Measurements from ENCODE around the gene REXO1.
A peak's percentile ranks its signal among the peaks of the same experiment; 100 is the strongest.

The REXO1 gene

GRCh38 chr19:1847684-1848398 is 442 bp downstream of the REXO1 start:
- DNase-seq, result no peak

GRCh38 chr19:1847348-1847683 is 967 bp downstream of the REXO1 start:
- no peak for DNase-seq

- no peak for DNase-seq
Measured at GRCh38 chr19:1846517-1847204, 1.6 kb downstream of the REXO1 start.

- DNase-seq, result no peak
Measured at GRCh38 chr19:1845642-1846041, 2.6 kb downstream of the REXO1 start.

GRCh38 chr19:1845125-1845515 is 3.2 kb downstream of the REXO1 start:
- no peak for DNase-seq

- no peak for DNase-seq
Measured at GRCh38 chr19:1844513-1845124, 3.7 kb downstream of the REXO1 start.

- DNase-seq, result no peak
Measured at GRCh38 chr19:1843646-1844394, 4.5 kb downstream of the REXO1 start.

- DNase-seq, result no peak
Measured at GRCh38 chr19:1843116-1843515, 5.2 kb downstream of the REXO1 start.

GRCh38 chr19:1841209-1841924 is 6.9 kb downstream of the REXO1 start:
- DNase-seq, result no peak

- DNase-seq, result no peak
Measured at GRCh38 chr19:1840541-1841115, 7.7 kb downstream of the REXO1 start.

GRCh38 chr19:1839658-1840540 is 8.4 kb downstream of the REXO1 start:
- no peak for DNase-seq

GRCh38 chr19:1837625-1838105 is 10.6 kb downstream of the REXO1 start:
- DNase-seq, result peak; percentile 33

GRCh38 chr19:1837222-1837565 is 11.1 kb downstream of the REXO1 start:
- no peak for DNase-seq

GRCh38 chr19:1836458-1837221 is 11.6 kb downstream of the REXO1 start:
- no peak for DNase-seq

GRCh38 chr19:1833540-1833939 is 14.7 kb downstream of the REXO1 start:
- no peak for DNase-seq

- DNase-seq, result no peak
Measured at GRCh38 chr19:1832046-1832663, 16.1 kb downstream of the REXO1 start.

GRCh38 chr19:1830978-1831377 is 17.3 kb downstream of the REXO1 start:
- no peak for DNase-seq

- DNase-seq, result no peak
Measured at GRCh38 chr19:1830568-1830967, 17.7 kb downstream of the REXO1 start.

- no peak for DNase-seq
Measured at GRCh38 chr19:1829958-1830357, 18.3 kb downstream of the REXO1 start.

All from central memory CD4-positive, alpha-beta T cell (primary cell).